AG04450 (cell line): ENCODE data around the gene GAS5. TPM values are rescaled to one million over a fixed set of nuclear protein-coding genes. Genes with fewer than 3 reads are reported as not detected.

Experiments used
- CTCF ChIA-PET: fragments of 300-600, 350-600 bp; formaldehyde crosslinking; extraction: SDS; loops from one replicate; lab custom pipeline; 2022; ENCODE audit warnings: antibody characterized with exemption, inconsistent platforms; lab: Charles Lee
- POLR2A ChIA-PET: fragments of 350-600 bp; formaldehyde crosslinking; extraction: SDS; loops from one replicate; lab custom pipeline; 2021; ENCODE audit warnings: antibody characterized with exemption, inconsistent platforms; lab: Yijun Ruan, JAX
- DNase-seq: peaks from one replicate; pipeline ENCODE4 v3.0.0-alpha.2; 2011; ENCODE audit warnings: low read depth, low spot score
- H3K27ac ChIP-seq: one replicate; pipeline ENCODE4 v1.5.1; 2012; ENCODE audit warnings: low read depth, low read length, control low read depth
- H3K27me3 ChIP-seq: one replicate; pipeline ENCODE4 v1.6.0; 2012; ENCODE audit warnings: low read length; ENCODE audit not compliant: control insufficient read depth, insufficient read depth
- H3K4me3 ChIP-seq: 2 replicates; pipeline ENCODE4 v1.5.1; 2011; ENCODE audit warnings: mild to moderate bottlenecking, low read depth, low read length, control low read depth
- H3K9me3 ChIP-seq: 2 replicates; pipeline ENCODE4 v1.5.1; 2012; ENCODE audit warnings: low read length; ENCODE audit not compliant: control insufficient read depth, insufficient read depth
- polyA plus RNA-seq: library from polyadenylated mRNA; depleted of rRNA; stranded (reverse); fragments of >200 nt; gene quantifications from 2 replicates; pipeline ENCODE4 v1.2.3, GENCODE V29; 2011
- TF ChIP-seq, protein P1 (sequence below): IDR thresholded peaks from 2 replicates; pipeline ENCODE4 v1.5.1; 2011; ENCODE audit warnings: low read depth, low read length, control low read depth, inconsistent platforms

The GAS5 gene
- polyA plus RNA-seq, 1 experiment = 1,191 TPM

GRCh38 chr1:173893611-173894010 lies 25.8 kb upstream of the GAS5 start:
- no peak for DNase-seq
- TF ChIP-seq, protein P1, sequence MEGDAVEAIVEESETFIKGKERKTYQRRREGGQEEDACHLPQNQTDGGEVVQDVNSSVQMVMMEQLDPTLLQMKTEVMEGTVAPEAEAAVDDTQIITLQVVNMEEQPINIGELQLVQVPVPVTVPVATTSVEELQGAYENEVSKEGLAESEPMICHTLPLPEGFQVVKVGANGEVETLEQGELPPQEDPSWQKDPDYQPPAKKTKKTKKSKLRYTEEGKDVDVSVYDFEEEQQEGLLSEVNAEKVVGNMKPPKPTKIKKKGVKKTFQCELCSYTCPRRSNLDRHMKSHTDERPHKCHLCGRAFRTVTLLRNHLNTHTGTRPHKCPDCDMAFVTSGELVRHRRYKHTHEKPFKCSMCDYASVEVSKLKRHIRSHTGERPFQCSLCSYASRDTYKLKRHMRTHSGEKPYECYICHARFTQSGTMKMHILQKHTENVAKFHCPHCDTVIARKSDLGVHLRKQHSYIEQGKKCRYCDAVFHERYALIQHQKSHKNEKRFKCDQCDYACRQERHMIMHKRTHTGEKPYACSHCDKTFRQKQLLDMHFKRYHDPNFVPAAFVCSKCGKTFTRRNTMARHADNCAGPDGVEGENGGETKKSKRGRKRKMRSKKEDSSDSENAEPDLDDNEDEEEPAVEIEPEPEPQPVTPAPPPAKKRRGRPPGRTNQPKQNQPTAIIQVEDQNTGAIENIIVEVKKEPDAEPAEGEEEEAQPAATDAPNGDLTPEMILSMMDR = no peak
- Histone ChIP-seq H3K27ac (no peak overlapping the region), H3K4me3 (no peak overlapping the region), H3K27me3 (no peaks in the 10 kb centered on the region), H3K9me3 (no peaks in the 10 kb centered on the region)
- POLR2A ChIA-PET = no interaction called here
- CTCF ChIA-PET = no interaction called here

- ChIA-PET POLR2A (interaction anchor here (1.2 kb wide), 1 partner anchor 22 kb away, joined by 7 read pairs; the partner anchor contains the start of gene ZBTB37), CTCF (interaction anchor here (1.3 kb wide), 1 partner anchor 25 kb away, joined by 4 read pairs; no protein-coding TSS in a partner anchor)
- TF ChIP-seq, protein P1 = no peak
- DNase-seq = no peak
- Histone ChIP-seq H3K4me3 (no peak overlapping the region), H3K27ac (no peak overlapping the region), H3K27me3 (no peaks in the 10 kb centered on the region), H3K9me3 (no peaks in the 10 kb centered on the region)
Observed at GRCh38 chr1:173889885-173890284, 22.1 kb upstream of the GAS5 start.

DNA sequence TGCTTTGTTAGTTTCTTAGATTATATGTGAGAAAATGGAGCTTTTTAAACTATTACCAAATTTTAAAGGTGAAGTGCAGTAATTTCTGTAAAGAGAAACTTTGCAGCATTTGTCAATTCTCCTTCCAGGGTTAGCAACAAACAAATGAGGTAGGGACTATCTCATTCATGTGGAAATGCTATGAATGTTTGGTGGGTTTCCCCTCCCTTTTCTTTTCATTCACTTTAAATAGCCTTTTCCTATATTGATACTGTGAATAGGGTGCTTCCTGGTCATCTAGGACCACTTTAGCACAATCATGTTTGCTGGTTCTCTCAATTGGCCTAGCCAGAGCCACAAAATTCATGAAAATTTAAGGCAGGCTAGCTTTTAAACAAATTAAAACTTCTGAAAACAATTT lies 21.0 kb upstream of the GAS5 start:
- TF ChIP-seq, protein P1 = no peak
- ChIA-PET POLR2A (interaction anchor here (1.2 kb wide), 1 partner anchor 21 kb away, joined by 7 read pairs; the partner anchor contains the start of gene ZBTB37), CTCF (no interaction called here)
- H3K27me3 ChIP-seq = no peaks in the 10 kb centered on the region
- no peak for DNase-seq
- H3K4me3 ChIP-seq = no peak overlapping the region
- H3K27ac ChIP-seq = no peak overlapping the region
- no peaks in the 10 kb centered on the region for H3K9me3 ChIP-seq

DNA sequence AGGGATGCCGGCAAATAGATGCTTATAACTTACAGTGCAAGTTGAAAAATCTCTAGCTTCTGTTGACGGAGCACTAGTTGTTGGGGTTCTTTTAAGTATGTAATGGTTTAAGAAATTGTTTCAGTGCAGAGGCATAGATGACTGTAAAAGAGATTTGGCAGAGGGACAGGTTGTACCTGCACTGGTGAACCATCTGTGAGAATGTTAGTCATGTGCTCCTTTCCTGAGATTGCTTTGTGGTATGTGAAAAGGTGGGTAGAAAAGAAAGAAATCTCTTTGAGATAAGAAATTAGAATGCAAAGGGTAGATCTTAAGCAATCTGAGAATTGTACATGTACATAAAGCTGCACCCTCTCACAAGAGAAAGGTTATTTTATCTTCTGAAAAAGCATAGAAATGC lies 19.8 kb upstream of the GAS5 start:
- TF ChIP-seq, protein P1 = no peak
- ChIA-PET POLR2A (no interaction called here), CTCF (no interaction called here)
- Histone ChIP-seq H3K4me3 (no peak overlapping the region), H3K27me3 (no peaks in the 10 kb centered on the region), H3K9me3 (no peaks in the 10 kb centered on the region), H3K27ac (no peak overlapping the region)
- DNase-seq = no peak

DNA sequence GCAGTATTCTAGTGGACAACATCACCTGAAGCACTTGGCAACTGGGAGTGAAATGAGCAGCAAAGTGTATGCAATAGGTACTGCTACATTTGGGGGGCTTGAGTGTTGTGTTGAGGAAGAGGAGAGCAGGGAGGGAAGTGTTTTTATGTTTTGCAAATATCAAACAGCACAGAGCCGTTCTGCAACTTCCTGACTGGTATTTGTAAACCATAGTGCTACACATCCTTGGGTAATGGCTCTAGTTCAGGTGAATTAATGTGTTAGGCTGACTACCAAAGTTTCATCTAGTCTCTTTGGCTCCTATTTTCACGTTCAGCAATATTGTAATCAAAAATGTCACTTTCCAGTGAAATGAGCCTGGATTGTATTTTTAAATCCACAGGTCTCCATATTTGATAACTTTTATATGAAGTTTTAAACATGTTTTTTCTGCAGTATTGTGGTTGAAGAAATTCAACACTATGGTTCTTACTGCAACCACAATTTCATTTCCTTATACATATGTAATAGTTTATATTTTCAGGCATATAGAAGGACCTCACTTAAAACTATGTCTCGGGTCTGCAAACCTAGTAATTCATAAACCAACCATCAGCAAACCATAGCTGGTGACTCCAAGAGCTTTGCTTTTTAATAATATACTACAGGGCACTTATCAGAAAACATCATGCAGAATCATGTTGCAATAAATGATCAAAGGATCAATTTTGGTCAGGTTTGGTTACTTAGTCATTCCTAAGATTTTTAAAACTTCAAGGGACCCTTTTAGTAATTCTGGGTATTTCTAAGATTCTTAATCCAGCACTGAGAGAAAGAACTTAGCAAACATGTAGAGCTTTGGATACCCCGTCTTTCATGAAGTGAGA lies 19.2 kb upstream of the GAS5 start:
- POLR2A ChIA-PET = no interaction called here
- Histone ChIP-seq H3K9me3 (no peaks in the 10 kb centered on the region), H3K4me3 (no peak overlapping the region), H3K27me3 (no peaks in the 10 kb centered on the region), H3K27ac (no peak overlapping the region)
- TF ChIP-seq, protein P1 = no peak
- CTCF ChIA-PET = no interaction called here
- no peak for DNase-seq
